HepG2 (cell line): ENCODE data around the gene DEFB123.

Experiments used
- ATF1 ChIP-seq: IDR thresholded peaks from 2 replicates; pipeline ENCODE4 v1.6.1; 2016; ENCODE audit warnings: mild to moderate bottlenecking, control low read depth
- CCDC6 ChIP-seq: sonication (generic); formaldehyde crosslinking; IDR thresholded peaks from 2 replicates; pipeline ENCODE4 v1.8.1; 2022; ENCODE audit warnings: mild to moderate bottlenecking, missing genetic modification reagents, moderate library complexity
- CTCF ChIP-seq: sonication (generic); formaldehyde crosslinking; IDR thresholded peaks from 2 replicates; pipeline ENCODE4 v1.5.0; 2020; ENCODE audit warnings: mild to moderate bottlenecking, missing genetic modification reagents, moderate library complexity
- HCFC1 ChIP-seq: fragments of 150-350 bp; IDR thresholded peaks from 2 replicates; pipeline ENCODE4 v1.6.1; 2014; ENCODE audit warnings: low read depth, low read length
- HIVEP1 ChIP-seq: sonication (generic); formaldehyde crosslinking; IDR thresholded peaks from 2 replicates; pipeline ENCODE4 v1.4.0; 2020; ENCODE audit warnings: mild to moderate bottlenecking, missing genetic modification reagents
- MXD1 ChIP-seq: sonication (generic); formaldehyde crosslinking; IDR thresholded peaks from 2 replicates; pipeline ENCODE4 v1.4.0; 2020; ENCODE audit warnings: mild to moderate bottlenecking, missing genetic modification reagents
- MXI1 ChIP-seq: IDR thresholded peaks from 3 replicates; pipeline ENCODE4 v1.6.1; 2012; ENCODE audit warnings: low read depth, low read length, inconsistent platforms, borderline replicate concordance
- NCOA1 ChIP-seq: sonication (generic); formaldehyde crosslinking; IDR thresholded peaks from 2 replicates; pipeline ENCODE4 v1.9.0; 2021; ENCODE audit warnings: missing genetic modification reagents
- SMARCC2 ChIP-seq: fragments of 450-650 bp; IDR thresholded peaks from 2 replicates; pipeline ENCODE4 v1.6.1; 2017; ENCODE audit warnings: antibody characterized with exemption, mild to moderate bottlenecking
- ZNF232 ChIP-seq: sonication (generic); formaldehyde crosslinking; IDR thresholded peaks from 2 replicates; pipeline ENCODE4 v1.4.0; 2020; ENCODE audit warnings: missing genetic modification reagents, borderline replicate concordance
- ZNF720 ChIP-seq: sonication (generic); formaldehyde crosslinking; IDR thresholded peaks from 2 replicates; pipeline ENCODE4 v1.4.0; 2020; ENCODE audit warnings: missing genetic modification reagents
- TF ChIP-seq, protein P1 (sequence below): sonication (generic); formaldehyde crosslinking; IDR thresholded peaks from 2 replicates; pipeline ENCODE4 v1.4.0; 2020; ENCODE audit warnings: missing genetic modification reagents

DNA sequence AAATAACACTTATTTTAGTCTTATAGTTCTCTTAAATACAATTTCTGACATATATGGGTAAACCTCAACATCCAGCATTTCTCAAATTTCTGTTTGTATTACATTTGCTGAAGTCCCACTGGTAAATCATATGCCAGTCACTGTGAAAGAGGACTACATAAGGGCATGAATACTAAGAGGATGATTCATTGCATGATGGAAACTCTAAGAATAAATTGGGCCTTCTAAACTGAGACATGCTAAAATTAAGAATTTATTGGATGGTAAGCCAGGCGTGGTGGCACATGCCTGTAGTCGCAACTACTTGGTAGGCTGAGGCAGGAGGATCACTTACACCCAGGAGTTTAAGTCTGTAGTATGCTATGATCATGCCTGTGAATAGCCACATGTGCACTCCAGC is 12.1 kb downstream of the DEFB123 start:
- no peak for TF ChIP-seq CCDC6 (CRISPR knock-in tag)
- TF ChIP-seq CTCF: no peak
- TF ChIP-seq, protein P1, sequence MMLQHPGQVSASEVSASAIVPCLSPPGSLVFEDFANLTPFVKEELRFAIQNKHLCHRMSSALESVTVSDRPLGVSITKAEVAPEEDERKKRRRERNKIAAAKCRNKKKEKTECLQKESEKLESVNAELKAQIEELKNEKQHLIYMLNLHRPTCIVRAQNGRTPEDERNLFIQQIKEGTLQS (CRISPR knock-in tag): no peak
- no peak for TF ChIP-seq ZNF232 (CRISPR knock-in tag)
- TF ChIP-seq MXD1: no peak
- no peak for TF ChIP-seq HIVEP1
- no peak for TF ChIP-seq HCFC1
- no peak for TF ChIP-seq MXI1
- TF ChIP-seq ATF1 (CRISPR knock-in tag): no peak
- TF ChIP-seq NCOA1 (CRISPR knock-in tag): no peak
- TF ChIP-seq ZNF720: no peak
- TF ChIP-seq SMARCC2: no peak
